Heart left ventricle (tissue), 16 donors: ENCODE measurements around the gene PEX10. TPM values are rescaled to one million over a fixed set of nuclear protein-coding genes. Genes with fewer than 3 reads are reported as not detected.

Experiments used
- ATAC-seq, 4 donors: fragments of 200-7000 bp; cut with Tn5 transposase; one replicate each; pipeline ENCODE4 v1.9.1; 2020 to 2022; ENCODE audit warnings: moderate library complexity in 4 of 4, mild to moderate bottlenecking in 3 of 4, moderate number of reproducible peaks in 1 of 4
- DNase-seq, 5 donors: peaks; one replicate each; pipeline ENCODE4 v3.0.0-alpha.2; 2020
- H3K27ac ChIP-seq, 12 donors: fragments of 200-600 bp; sonication (generic) in 4 of 12; one replicate each; pipeline versions ENCODE4 v1.5.0 to v1.8.0; 2016 to 2022; ENCODE audit warnings: mild to moderate bottlenecking in 2 of 12
- H3K27me3 ChIP-seq, 9 donors: fragments of 200-600 bp; sonication (generic) in 2 of 9; one replicate each; pipeline versions ENCODE4 v1.5.1 to v1.8.0; 2016 to 2022; ENCODE audit warnings: mild to moderate bottlenecking in 3 of 9
- H3K36me3 ChIP-seq, 9 donors: fragments of 200-600 bp; sonication (generic) in 2 of 9; one replicate each; pipeline versions ENCODE4 v1.5.0 to v1.8.0; 2018 to 2022; ENCODE audit warnings: mild to moderate bottlenecking in 2 of 9
- H3K4me1 ChIP-seq, 12 donors: fragments of 200-600 bp; sonication (generic) in 4 of 12; one replicate each; pipeline versions ENCODE4 v1.5.0 to v1.8.0; 2016 to 2022; ENCODE audit warnings: mild to moderate bottlenecking in 3 of 12
- H3K4me3 ChIP-seq, 12 donors: fragments of 200-600 bp; sonication (generic) in 4 of 12; one replicate each; pipeline versions ENCODE4 v1.5.0 to v1.8.0; 2017 to 2022; ENCODE audit warnings: mild to moderate bottlenecking in 9 of 12, moderate library complexity in 4 of 12
- H3K9me3 ChIP-seq, 12 donors: fragments of 200-600 bp; sonication (generic) in 4 of 12; one replicate each; pipeline versions ENCODE4 v1.5.0 to v1.8.0; 2016 to 2022; ENCODE audit warnings: mild to moderate bottlenecking in 1 of 12
- POLR2A ChIP-seq, 2 donors: fragments of 450-650 bp; IDR thresholded peaks; one replicate each; pipeline ENCODE4 v1.6.1; 2017; ENCODE audit warnings: antibody characterized with exemption in 2 of 2, mild to moderate bottlenecking in 2 of 2, moderate library complexity in 2 of 2
- WGBS, 4 donors: extraction: QIAGEN DNeasy Blood & Tissue Kit in 2 of 4; methylation state at CpG; one replicate each; pipeline versions ENCODE4 v1.1.5 to v1.1.7; 2013 to 2018; 5-methylcytosine and 5-hydroxymethylcytosine counted together
- intact Hi-C, 10 donors: fragments of 100-400 bp; cut with DNase I; formaldehyde crosslinking; loops; one replicate each; pipeline versions ENCODE4 v1.11.1 to v1.14.2; 2022
- polyA plus RNA-seq, 2 donors: library from polyadenylated mRNA; stranded (reverse); fragments of 200-250 nt; gene quantifications; one replicate each; pipeline ENCODE4 v1.2.3, GENCODE V29; 2013
- total RNA-seq, 9 donors: library from RNA; depleted of rRNA in 2 of 9; stranded (reverse); fragments of >200 nt in 2 of 9; fragmentation: NEBNext Ultra II Directional in 3 of 9; extraction: Animal tissue kit (Norgen Biotek cat#: 25700) in 3 of 9; gene quantifications; one replicate each; pipeline versions ENCODE4 v1.1.0 to v1.2.4, GENCODE V29; 2016 to 2023
- TF ChIP-seq, protein P1 (sequence below), 12 donors: fragments of 200-600 bp; sonication (generic) in 4 of 12; IDR thresholded peaks; one replicate each; pipeline versions ENCODE4 v1.5.0 to v1.8.0; 2018 to 2022; ENCODE audit warnings: antibody characterized with exemption in 12 of 12, mild to moderate bottlenecking in 5 of 12
- donor health status: ischemic (EF 13 %, LVEDD 7.1; RV severe dilation, severe dysfunction).
- donor health status: healthy with polysubstance abuse.
- donor health status: DM: no; HTN: yes; CAD: no.
- donor health status: DM: no; HTN: no; CAD: no.
- donor health status: ischemic (EF 25% LVEDD 6.9; RV normal size, moderate dysfunction).
- donor health status: ischemic (EF 25% LVEDD 5.7; RV mildly dilated, moderate dysfunction).
- donor health status: healthy.
- donor health status: DM: yes; HTN: yes; CAD: no.
- donor health status: ischemic (EF 35%, LVEDD 5.7; RV mildly dilated, moderate dysfunction).
- donor health status: nonischemic (EF 11% LVEDD 7.7; RV severe dilation, severe dysfunction).
- donor health status: DM: yes; HTN: yes; CAD: no.
- donor health status: PGD.
- donor health status: ischemic (EF 29% LVEDD 5.4; RV normal size, mild dysfunction).
- donor health status: nonischemic (EF 23%, LVEDD 6.1; RV moderate dilation, normal function).

PEX10 gene
- total and polyA plus RNA-seq, 11 donors, result 14.7 to 26.5 (median 18.6) TPM

DNA sequence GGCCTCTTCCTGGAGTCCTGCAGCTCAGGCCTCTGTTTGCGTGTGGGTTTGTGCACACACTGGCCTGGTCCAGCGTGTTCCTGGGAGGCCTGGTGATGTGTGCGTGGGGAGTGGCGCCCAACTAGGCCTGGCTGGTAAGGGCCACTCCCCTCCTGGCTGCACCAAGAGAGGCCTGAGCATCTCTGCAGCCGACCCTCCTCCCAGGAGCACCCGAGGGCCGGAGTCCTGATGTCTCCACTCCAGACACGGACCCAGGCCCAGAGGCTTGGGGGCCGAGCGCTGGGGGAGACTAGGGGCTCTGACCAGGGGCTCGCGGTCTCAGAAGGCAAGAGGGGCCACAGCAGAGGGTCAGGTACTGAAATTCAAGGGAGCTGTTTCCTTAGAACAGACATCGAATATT is 54.3 kb downstream of the PEX10 start:
- Histone ChIP-seq H3K27me3 (no peaks in the 10 kb centered on the region), H3K4me1 (peaks cover 0 to 7% (median 5%) of the 10 kb centered on the region in 12 donors), H3K36me3 (no peaks in the 10 kb centered on the region), H3K9me3 (peaks cover 0 to 3% (median 0%) of the 10 kb centered on the region in 12 donors), H3K27ac (no peak overlapping the region), H3K4me3 (no peak overlapping the region)
- DNase-seq, result peak in 3 of 5 donors; percentile 17 to 42 (median 19)
- TF ChIP-seq, protein P1, sequence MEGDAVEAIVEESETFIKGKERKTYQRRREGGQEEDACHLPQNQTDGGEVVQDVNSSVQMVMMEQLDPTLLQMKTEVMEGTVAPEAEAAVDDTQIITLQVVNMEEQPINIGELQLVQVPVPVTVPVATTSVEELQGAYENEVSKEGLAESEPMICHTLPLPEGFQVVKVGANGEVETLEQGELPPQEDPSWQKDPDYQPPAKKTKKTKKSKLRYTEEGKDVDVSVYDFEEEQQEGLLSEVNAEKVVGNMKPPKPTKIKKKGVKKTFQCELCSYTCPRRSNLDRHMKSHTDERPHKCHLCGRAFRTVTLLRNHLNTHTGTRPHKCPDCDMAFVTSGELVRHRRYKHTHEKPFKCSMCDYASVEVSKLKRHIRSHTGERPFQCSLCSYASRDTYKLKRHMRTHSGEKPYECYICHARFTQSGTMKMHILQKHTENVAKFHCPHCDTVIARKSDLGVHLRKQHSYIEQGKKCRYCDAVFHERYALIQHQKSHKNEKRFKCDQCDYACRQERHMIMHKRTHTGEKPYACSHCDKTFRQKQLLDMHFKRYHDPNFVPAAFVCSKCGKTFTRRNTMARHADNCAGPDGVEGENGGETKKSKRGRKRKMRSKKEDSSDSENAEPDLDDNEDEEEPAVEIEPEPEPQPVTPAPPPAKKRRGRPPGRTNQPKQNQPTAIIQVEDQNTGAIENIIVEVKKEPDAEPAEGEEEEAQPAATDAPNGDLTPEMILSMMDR (IDR thresholded peaks at IDR 0.05), result no peak
- TF ChIP-seq POLR2A (IDR thresholded peaks at IDR 0.05), result no peak
- intact Hi-C loops, result no loop called here
- 89 to 93% (median 90%) methylated on average over 9 to 13 of the region's 13 CpGs for WGBS, 4 donors
- no peak for ATAC-seq

DNA sequence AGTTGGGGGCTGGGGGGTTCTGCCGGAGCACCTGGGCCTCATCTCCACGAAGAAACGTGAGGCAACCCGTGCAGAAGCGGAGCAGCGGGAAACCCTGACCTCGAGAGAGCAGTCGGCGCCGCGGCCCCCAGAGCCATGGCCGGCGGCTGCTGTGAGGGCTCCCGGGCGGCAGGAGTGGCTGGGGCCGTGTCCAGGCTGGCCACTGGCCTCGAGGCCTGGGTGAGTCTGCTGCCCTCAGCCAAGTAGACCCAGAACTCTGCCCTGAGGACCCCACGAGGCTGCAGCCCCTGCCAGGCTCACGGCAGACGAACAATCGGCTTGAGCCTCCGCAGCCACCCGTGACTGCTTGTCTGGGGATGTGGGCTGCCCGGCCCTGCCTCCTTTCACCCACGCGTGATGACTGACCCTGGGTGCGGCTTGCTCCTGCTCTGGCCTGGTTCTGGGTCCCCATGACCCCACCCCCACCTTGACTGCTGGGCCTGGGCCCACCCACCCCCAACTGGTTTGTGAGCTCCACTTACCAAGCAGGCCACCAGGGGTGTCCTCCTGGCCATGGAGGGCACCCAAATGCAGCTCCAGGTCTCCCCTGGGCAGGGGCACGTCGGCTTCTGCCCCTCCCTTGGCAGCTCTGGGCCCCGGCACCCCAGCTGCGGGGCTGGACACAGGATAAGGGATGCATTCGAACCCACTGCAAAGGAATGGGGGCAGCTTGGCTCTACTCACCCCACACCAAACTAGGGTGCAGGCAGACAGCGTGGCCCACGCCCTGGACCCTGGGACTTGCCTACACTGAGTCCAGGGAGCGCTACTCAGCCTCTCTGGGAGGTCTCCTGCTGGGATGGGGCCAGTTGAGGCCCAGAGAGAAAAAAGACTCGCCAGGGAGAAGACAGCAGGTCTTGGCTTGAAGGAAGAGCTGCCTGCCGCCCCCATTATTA is 55.2 kb downstream of the PEX10 start:
- H3K36me3 ChIP-seq, result no peaks in the 10 kb centered on the region
- H3K9me3 ChIP-seq, result no peaks in the 10 kb centered on the region
- TF ChIP-seq, protein P1 (IDR thresholded peaks at IDR 0.05), result no peak
- no peak for TF ChIP-seq POLR2A (IDR thresholded peaks at IDR 0.05)
- intact Hi-C loops, result no loop called here
- peaks cover 0 to 13% (median 7%) of the 10 kb centered on the region in 12 donors for H3K4me1 ChIP-seq
- no peak overlapping the region for H3K27ac ChIP-seq
- ATAC-seq (peak in 1 of 4 donors; percentile 12), DNase-seq (peak in 3 of 5 donors; percentile 14 to 51 (median 16))
- 92 to 97% (median 95%) methylated on average over 23 to 37 of the region's 37 CpGs for WGBS, 4 donors
- no peak overlapping the region for H3K4me3 ChIP-seq
- no peaks in the 10 kb centered on the region for H3K27me3 ChIP-seq

DNA sequence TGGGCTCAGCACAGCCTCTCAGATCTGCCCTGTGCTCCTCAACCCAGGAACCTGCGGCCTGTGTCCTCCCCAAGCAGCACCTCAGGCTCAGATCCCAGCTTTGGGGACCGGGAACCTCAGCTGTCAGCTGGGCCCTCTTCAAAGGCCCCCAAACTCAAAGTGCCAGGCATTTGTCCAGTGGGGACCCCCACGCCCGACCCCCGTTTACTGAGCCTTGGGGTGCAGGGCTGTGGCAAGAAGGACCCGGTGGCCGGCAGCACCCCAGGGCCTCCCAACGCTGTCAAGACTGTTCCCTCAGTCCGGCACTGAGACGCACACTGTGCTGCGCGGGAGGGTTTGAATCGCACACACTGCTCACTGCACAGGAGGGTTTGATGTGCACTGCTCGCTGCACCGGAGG is 56.0 kb downstream of the PEX10 start:
- Histone ChIP-seq H3K27ac (no peak overlapping the region), H3K36me3 (no peaks in the 10 kb centered on the region), H3K4me1 (peaks cover 0 to 13% (median 7%) of the 10 kb centered on the region in 12 donors), H3K4me3 (no peak overlapping the region), H3K9me3 (no peaks in the 10 kb centered on the region), H3K27me3 (no peaks in the 10 kb centered on the region)
- intact Hi-C loops, result no loop called here
- WGBS, 4 donors, result 95 to 97% (median 96%) methylated on average over 11 to 15 of the region's 15 CpGs
- DNase-seq (peak in 3 of 5 donors; percentile 10 to 49 (median 13)), ATAC-seq (no peak)
- no peak for TF ChIP-seq POLR2A (IDR thresholded peaks at IDR 0.05)
- TF ChIP-seq, protein P1 (IDR thresholded peaks at IDR 0.05), result no peak
